GM23338 (cell line): Measurements from ENCODE around the gene UQCR11.

Experiments
- CREB1 ChIP-seq: fragments of 250-450 bp; sonication (Bioruptor Pico); IDR thresholded peaks from 2 replicates; pipeline ENCODE4 v1.5.0; 2020; ENCODE audit warnings: low read depth, mild to moderate bottlenecking, moderate library complexity
- ETS1 ChIP-seq: IDR thresholded peaks from 2 replicates; pipeline ENCODE4 v1.6.1; 2016; ENCODE audit warnings: antibody characterized with exemption
- EZH2 ChIP-seq: fragments of 200-600 bp; sonication (generic); IDR thresholded peaks from one replicate; pipeline ENCODE4 v1.8.0; 2017; ENCODE audit warnings: antibody characterized with exemption, mild to moderate bottlenecking, low read depth; ENCODE audit not compliant: unreplicated experiment
- EZH2phosphoT487 ChIP-seq: fragments of 200-600 bp; sonication (generic); IDR thresholded peaks from one replicate; pipeline ENCODE4 v1.8.1; 2018; ENCODE audit warnings: antibody characterized with exemption; ENCODE audit not compliant: unreplicated experiment
- JUNB ChIP-seq: IDR thresholded peaks from one replicate; pipeline ENCODE4 v1.6.1; 2016; ENCODE audit warnings: antibody characterized with exemption; ENCODE audit not compliant: unreplicated experiment
- NANOG ChIP-seq: IDR thresholded peaks from 2 replicates; pipeline ENCODE4 v1.6.1; 2016; ENCODE audit warnings: antibody characterized with exemption, borderline replicate concordance
- POLR2AphosphoS5 ChIP-seq: IDR thresholded peaks from 2 replicates; pipeline ENCODE4 v1.6.1; 2016; ENCODE audit warnings: antibody characterized with exemption, low read depth
- REST ChIP-seq: IDR thresholded peaks from one replicate; pipeline ENCODE4 v1.6.1; 2018; ENCODE audit warnings: antibody characterized with exemption; ENCODE audit not compliant: unreplicated experiment
- STAT1 ChIP-seq: IDR thresholded peaks from one replicate; pipeline ENCODE4 v1.6.1; 2016; ENCODE audit warnings: antibody characterized with exemption; ENCODE audit not compliant: unreplicated experiment
- TF ChIP-seq, protein P1 (sequence below), 2 experiments: fragments of 200-600 bp in 1 of 2; sonication (generic) in 1 of 2; conservative IDR thresholded peaks; 2 replicates each; pipeline versions ENCODE4 v1.5.1 to v1.6.1; 2016 to 2017; ENCODE audit warnings: antibody characterized with exemption in 2 of 2, low read depth in 2 of 2, mild to moderate bottlenecking in 2 of 2, moderate library complexity in 1 of 2

GRCh38 chr19:1561236-1561842 is 43.9 kb downstream of the UQCR11 start:
- no peak for TF ChIP-seq POLR2AphosphoS5
- TF ChIP-seq, protein P1, sequence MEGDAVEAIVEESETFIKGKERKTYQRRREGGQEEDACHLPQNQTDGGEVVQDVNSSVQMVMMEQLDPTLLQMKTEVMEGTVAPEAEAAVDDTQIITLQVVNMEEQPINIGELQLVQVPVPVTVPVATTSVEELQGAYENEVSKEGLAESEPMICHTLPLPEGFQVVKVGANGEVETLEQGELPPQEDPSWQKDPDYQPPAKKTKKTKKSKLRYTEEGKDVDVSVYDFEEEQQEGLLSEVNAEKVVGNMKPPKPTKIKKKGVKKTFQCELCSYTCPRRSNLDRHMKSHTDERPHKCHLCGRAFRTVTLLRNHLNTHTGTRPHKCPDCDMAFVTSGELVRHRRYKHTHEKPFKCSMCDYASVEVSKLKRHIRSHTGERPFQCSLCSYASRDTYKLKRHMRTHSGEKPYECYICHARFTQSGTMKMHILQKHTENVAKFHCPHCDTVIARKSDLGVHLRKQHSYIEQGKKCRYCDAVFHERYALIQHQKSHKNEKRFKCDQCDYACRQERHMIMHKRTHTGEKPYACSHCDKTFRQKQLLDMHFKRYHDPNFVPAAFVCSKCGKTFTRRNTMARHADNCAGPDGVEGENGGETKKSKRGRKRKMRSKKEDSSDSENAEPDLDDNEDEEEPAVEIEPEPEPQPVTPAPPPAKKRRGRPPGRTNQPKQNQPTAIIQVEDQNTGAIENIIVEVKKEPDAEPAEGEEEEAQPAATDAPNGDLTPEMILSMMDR (conservative IDR thresholded peaks at IDR 0.05; ENCODE audit: low read depth in 2 of 2), result no peak
- TF ChIP-seq EZH2phosphoT487, result no peak
- no peak for TF ChIP-seq REST
- TF ChIP-seq EZH2, result no peak
- TF ChIP-seq ETS1, result no peak
- no peak for TF ChIP-seq STAT1
- no peak for TF ChIP-seq NANOG
- TF ChIP-seq JUNB, result no peak
- TF ChIP-seq CREB1 (CRISPR knock-in tag), result no peak
